NCI-H2227 (cell line): Measurements from ENCODE around the gene IER2.
"Not testable (repeated sequence)": the region's sequence is repeated elsewhere in the genome, so short reads cannot be mapped to it uniquely, and the experiment has no call there.

Experiments used
- DNase-seq: peaks from one replicate; lab custom pipeline; 2025; ENCODE audit not compliant: unreplicated experiment; lab: John Stamatoyannopoulos, UW

Gene IER2

GRCh38 chr19:13190781-13191540, 40.8 kb downstream of the IER2 start:
- no peak for DNase-seq

- no peak for DNase-seq
These were observed 45.5 kb downstream of the IER2 start for GRCh38 chr19:13195678-13196077.

- no peak for DNase-seq
These were observed 48.4 kb downstream of the IER2 start for GRCh38 chr19:13198634-13199033.

GRCh38 chr19:13202112-13202511, 51.9 kb downstream of the IER2 start:
- DNase-seq: not testable (repeated sequence)
